HG02759 (cell line): ENCODE data around the gene ACSS1.

ENCODE experiments used
- ATAC-seq: cut with Tn5 transposase; IDR thresholded peaks from one replicate; pipeline ENCODE4 v1.9.1; 2021; ENCODE audit warnings: mild to moderate bottlenecking, moderate library complexity; ENCODE audit not compliant: unreplicated experiment

ACSS1 gene

GRCh38 chr20:25048519-25048952, 9.4 kb downstream of the ACSS1 start:
- no peak for ATAC-seq

- ATAC-seq, result no peak
These were observed 10.2 kb downstream of the ACSS1 start for GRCh38 chr20:25047766-25048165.

GRCh38 chr20:25046736-25047666, 10.9 kb downstream of the ACSS1 start:
- no peak for ATAC-seq

GRCh38 chr20:25046181-25046641, 11.7 kb downstream of the ACSS1 start:
- no peak for ATAC-seq

GRCh38 chr20:25045343-25045712, 12.6 kb downstream of the ACSS1 start:
- no peak for ATAC-seq

- ATAC-seq, result no peak
These were observed 13.1 kb downstream of the ACSS1 start for GRCh38 chr20:25044660-25045342.

- no peak for ATAC-seq
These were observed 13.7 kb downstream of the ACSS1 start for GRCh38 chr20:25044261-25044560.

- ATAC-seq, result no peak
These were observed 14.3 kb downstream of the ACSS1 start for GRCh38 chr20:25043499-25044260.

GRCh38 chr20:25042531-25043498, 15.1 kb downstream of the ACSS1 start:
- peak; percentile 94 for ATAC-seq

GRCh38 chr20:25041813-25042530, 16.0 kb downstream of the ACSS1 start:
- ATAC-seq, result no peak

GRCh38 chr20:25040438-25040831, 17.5 kb downstream of the ACSS1 start:
- ATAC-seq, result no peak

GRCh38 chr20:25039697-25040437, 18.1 kb downstream of the ACSS1 start:
- no peak for ATAC-seq

GRCh38 chr20:25038591-25039015, 19.3 kb downstream of the ACSS1 start:
- ATAC-seq, result no peak

GRCh38 chr20:25038103-25038410, 19.9 kb downstream of the ACSS1 start:
- no peak for ATAC-seq

- ATAC-seq, result no peak
These were observed 20.4 kb downstream of the ACSS1 start for GRCh38 chr20:25037288-25038102.

- no peak for ATAC-seq
These were observed 21.5 kb downstream of the ACSS1 start for GRCh38 chr20:25036331-25036936.

GRCh38 chr20:25035921-25036320, 22.0 kb downstream of the ACSS1 start:
- ATAC-seq, result no peak

GRCh38 chr20:25033924-25034300, 24.0 kb downstream of the ACSS1 start:
- no peak for ATAC-seq
